HG02943 (cell line): ENCODE results near the gene MRPL21.
A peak's percentile ranks its signal among the peaks of the same experiment; 100 is the strongest.
"Not testable (repeated sequence)": the region's sequence is repeated elsewhere in the genome, so short reads cannot be mapped to it uniquely, and the experiment has no call there.

Experiments used
- ATAC-seq: cut with Tn5 transposase; IDR thresholded peaks from one replicate; pipeline ENCODE4 v1.9.1; 2021; ENCODE audit warnings: mild to moderate bottlenecking, low read depth, moderate library complexity; ENCODE audit not compliant: unreplicated experiment

MRPL21 gene

GRCh38 chr11:68914761-68915160, 11.1 kb upstream of the MRPL21 start:
- ATAC-seq = no peak

- ATAC-seq = no peak
Observed at GRCh38 chr11:68913188-68913587, 9.6 kb upstream of the MRPL21 start.

GRCh38 chr11:68912254-68912653, 8.6 kb upstream of the MRPL21 start:
- ATAC-seq = no peak

- no peak for ATAC-seq
Observed at GRCh38 chr11:68911731-68912130, 8.1 kb upstream of the MRPL21 start.

GRCh38 chr11:68910965-68911364, 7.3 kb upstream of the MRPL21 start:
- ATAC-seq = no peak

GRCh38 chr11:68908273-68908672, 4.6 kb upstream of the MRPL21 start:
- no peak for ATAC-seq

GRCh38 chr11:68905421-68906360, 2.1 kb upstream of the MRPL21 start:
- ATAC-seq = no peak

GRCh38 chr11:68904248-68904847, 716 bp upstream of the MRPL21 start:
- peak; percentile 21 for ATAC-seq

- no peak for ATAC-seq
Observed at GRCh38 chr11:68900835-68901381, 2.7 kb downstream of the MRPL21 start.

GRCh38 chr11:68897441-68897840, 6.2 kb downstream of the MRPL21 start:
- ATAC-seq = no peak

- ATAC-seq = no peak
Observed at GRCh38 chr11:68896171-68896959, 7.3 kb downstream of the MRPL21 start.

GRCh38 chr11:68893282-68893681, 10.3 kb downstream of the MRPL21 start:
- ATAC-seq = no peak

- no peak for ATAC-seq
Observed at GRCh38 chr11:68892576-68892975, 11.1 kb downstream of the MRPL21 start.

- no peak for ATAC-seq
Observed at GRCh38 chr11:68891351-68891948, 12.2 kb downstream of the MRPL21 start.

GRCh38 chr11:68890490-68891231, 13.0 kb downstream of the MRPL21 start:
- no peak for ATAC-seq

GRCh38 chr11:68889948-68890446, 13.6 kb downstream of the MRPL21 start:
- no peak for ATAC-seq

- not testable (repeated sequence) for ATAC-seq
Observed at GRCh38 chr11:68884827-68885226, 18.8 kb downstream of the MRPL21 start.

GRCh38 chr11:68882391-68882790, 21.2 kb downstream of the MRPL21 start:
- ATAC-seq = no peak

GRCh38 chr11:68881320-68881719, 22.3 kb downstream of the MRPL21 start:
- no peak for ATAC-seq
